RKO (cell line): ENCODE measurements around the gene CAMTA2.
"Not testable (repeated sequence)": the region's sequence is repeated elsewhere in the genome, so short reads cannot be mapped to it uniquely, and the experiment has no call there.

ENCODE experiments used
- DNase-seq: peaks from one replicate; pipeline ENCODE4 v3.0.0-alpha.2; 2016; ENCODE audit warnings: low spot score

The CAMTA2 gene

GRCh38 chr17:4986951-4987766, at the start of gene CAMTA2:
Gene CAMTA2, minus strand, starts transcription at chr17:4987675. Its CDS starts 1,453 bp downstream, at chr17:4986222.
- peak; percentile 81 for DNase-seq

GRCh38 chr17:5035315-5035714, 47.8 kb upstream of the CAMTA2 start, which contains the start of gene SLC52A1:
Gene SLC52A1, minus strand, starts transcription at chr17:5035426. Its CDS starts 820 bp downstream, at chr17:5034606.
- DNase-seq, result no peak

- DNase-seq, result no peak
These were observed 47.2 kb upstream of the CAMTA2 start for GRCh38 chr17:5034651-5035050.

GRCh38 chr17:5034063-5034462, 46.6 kb upstream of the CAMTA2 start:
- no peak for DNase-seq

GRCh38 chr17:5033352-5034015, 46.0 kb upstream of the CAMTA2 start:
- DNase-seq, result no peak

- DNase-seq, result no peak
These were observed 45.4 kb upstream of the CAMTA2 start for GRCh38 chr17:5032865-5033264.

- peak; percentile 84 for DNase-seq
These were observed 44.0 kb upstream of the CAMTA2 start for GRCh38 chr17:5031365-5032082.

GRCh38 chr17:5030168-5030567, 42.7 kb upstream of the CAMTA2 start:
- DNase-seq, result not testable (repeated sequence)

- no peak for DNase-seq
These were observed 40.4 kb upstream of the CAMTA2 start for GRCh38 chr17:5027916-5028315.

GRCh38 chr17:5027299-5027698, 39.8 kb upstream of the CAMTA2 start:
- no peak for DNase-seq

GRCh38 chr17:5024604-5025003, 37.1 kb upstream of the CAMTA2 start:
- no peak for DNase-seq

GRCh38 chr17:5023588-5024147, 36.2 kb upstream of the CAMTA2 start:
- DNase-seq, result no peak

- DNase-seq, result no peak
These were observed 34.8 kb upstream of the CAMTA2 start for GRCh38 chr17:5022171-5022711.

- no peak for DNase-seq
These were observed 33.1 kb upstream of the CAMTA2 start for GRCh38 chr17:5020502-5021023.

GRCh38 chr17:5019475-5019956, 32.0 kb upstream of the CAMTA2 start:
- peak; percentile 52 for DNase-seq

GRCh38 chr17:5014357-5014756, 26.9 kb upstream of the CAMTA2 start:
- DNase-seq, result no peak

- DNase-seq, result peak; percentile 65
These were observed 24.5 kb upstream of the CAMTA2 start for GRCh38 chr17:5011928-5012327.

GRCh38 chr17:5003214-5003867, 15.9 kb upstream of the CAMTA2 start:
- no peak for DNase-seq

GRCh38 chr17:5002121-5002788, 14.8 kb upstream of the CAMTA2 start:
- DNase-seq, result no peak

GRCh38 chr17:5000237-5000639, 12.8 kb upstream of the CAMTA2 start:
- DNase-seq, result no peak
